Measurements from ENCODE around the gene LPXN. TPM values are rescaled to one million over a fixed set of nuclear protein-coding genes. Genes with fewer than 3 reads are reported as not detected.
A peak's percentile ranks its signal among the peaks of the same experiment; 100 is the strongest.

LPXN gene
- total RNA-seq, 4 donors from 2014 or later = 12.3 to 66.0 (median 18.2) TPM

DNA sequence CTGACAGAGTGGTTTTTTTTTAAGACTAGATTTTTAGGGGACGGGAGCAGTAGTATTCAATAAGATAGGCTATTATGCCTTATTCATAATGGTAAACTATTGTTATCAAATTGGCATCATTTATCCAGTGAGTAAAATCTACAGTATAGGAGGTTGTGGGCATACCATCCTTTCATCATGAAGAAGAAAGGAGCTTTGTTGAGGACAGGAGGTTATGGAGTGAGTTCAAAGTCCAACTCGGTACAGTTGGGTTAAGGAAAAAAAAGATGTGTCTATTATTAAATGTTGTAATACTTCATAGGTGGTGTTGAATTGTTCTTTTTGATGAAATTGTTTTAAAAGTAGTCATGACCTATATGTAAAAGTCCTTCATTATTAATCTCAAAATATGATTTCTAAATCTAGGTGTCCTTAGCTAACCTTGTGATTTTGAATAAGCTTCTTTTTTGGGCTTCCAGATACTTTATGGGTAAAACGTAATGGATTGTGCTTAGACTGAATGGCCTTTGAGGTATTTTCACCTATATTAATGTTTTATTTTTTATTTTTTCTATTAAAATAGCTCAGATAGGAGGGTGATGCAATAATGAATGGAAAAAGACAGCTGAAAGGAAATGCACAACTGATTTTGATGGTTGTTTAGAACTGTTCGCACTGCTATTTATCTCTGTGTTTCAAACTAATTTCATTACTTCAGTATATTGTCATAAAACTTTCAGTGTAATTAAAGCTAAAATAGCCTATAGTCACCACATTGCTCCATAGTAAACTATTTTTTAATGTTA is 31.5 kb upstream of the LPXN start:
- H3K9me3 ChIP-seq = no peaks in the 10 kb centered on the region
- no peak for TF ChIP-seq CTCF (IDR thresholded peaks at IDR 0.05)
- TF ChIP-seq POLR2A (IDR thresholded peaks at IDR 0.05) = no peak

DNA sequence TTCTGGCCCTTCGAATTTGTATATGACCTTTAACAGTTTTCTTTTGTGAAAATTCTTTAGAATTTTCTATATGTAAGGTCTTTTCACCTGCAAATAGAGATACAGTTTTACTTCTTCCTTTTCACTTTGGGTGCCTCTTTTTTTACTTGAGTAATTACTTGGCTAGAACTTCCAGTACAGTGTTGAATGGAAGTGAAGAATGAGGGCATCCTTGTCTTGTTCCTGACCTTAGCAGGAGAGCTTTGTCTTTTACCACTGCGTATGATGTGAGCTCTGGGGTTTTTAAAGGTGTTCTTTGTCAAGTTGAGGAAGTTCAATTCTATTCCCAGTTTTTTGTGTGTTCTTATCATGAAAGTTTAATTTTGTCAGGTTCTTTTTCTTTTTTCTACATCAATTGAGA is 24.9 kb upstream of the LPXN start:
- Histone ChIP-seq H3K4me1 (peaks cover 0 to 25% (median 0%) of the 10 kb centered on the region in 4 donors), H3K36me3 (peaks cover 0 to 6% (median 0%) of the 10 kb centered on the region in 3 donors), H3K9me3 (no peaks in the 10 kb centered on the region), H3K27me3 (no peaks in the 10 kb centered on the region), H3K27ac (no peak overlapping the region), H3K4me3 (no peak overlapping the region)
- TF ChIP-seq CTCF (IDR thresholded peaks at IDR 0.05) (no peak), POLR2A (IDR thresholded peaks at IDR 0.05) (no peak)
- DNase-seq = no peak

More for the DNA sequence above, 31.5 kb upstream of the LPXN start:
- DNase-seq = no peak
- Histone ChIP-seq H3K27ac (no peak overlapping the region), H3K4me1 (peaks cover 0 to 5% (median 2%) of the 10 kb centered on the region in 4 donors), H3K27me3 (no peaks in the 10 kb centered on the region), H3K4me3 (no peak overlapping the region), H3K36me3 (peaks cover 0 to 25% (median 0%) of the 10 kb centered on the region in 3 donors)

- Histone ChIP-seq H3K27me3 (no peaks in the 10 kb centered on the region), H3K36me3 (peaks cover 0 to 6% (median 0%) of the 10 kb centered on the region in 3 donors), H3K27ac (no peak overlapping the region), H3K4me1 (peaks cover 0 to 44% (median 0%) of the 10 kb centered on the region in 4 donors), H3K9me3 (no peaks in the 10 kb centered on the region), H3K4me3 (no peak overlapping the region)
- TF ChIP-seq POLR2A (IDR thresholded peaks at IDR 0.05) (no peak), CTCF (IDR thresholded peaks at IDR 0.05) (no peak)
- no peak for DNase-seq
Observed at GRCh38 chr11:58597486-58598144, 22.0 kb upstream of the LPXN start.

GRCh38 chr11:58596621-58597020 is 21.0 kb upstream of the LPXN start:
- no peak for DNase-seq
- H3K4me1 ChIP-seq = peaks cover 0 to 51% (median 0%) of the 10 kb centered on the region in 4 donors
- no peak overlapping the region for H3K27ac ChIP-seq

GRCh38 chr11:58594826-58595225 is 19.2 kb upstream of the LPXN start:
- H3K4me3 ChIP-seq = no peak overlapping the region
- no peak for DNase-seq
- no peaks in the 10 kb centered on the region for H3K9me3 ChIP-seq
- no peaks in the 10 kb centered on the region for H3K36me3 ChIP-seq
- peaks cover 0 to 51% (median 0%) of the 10 kb centered on the region in 4 donors for H3K4me1 ChIP-seq
- H3K27ac ChIP-seq = peak overlapping the region in 2 of 4 donors; percentile 3 to 13
- no peak for TF ChIP-seq POLR2A (IDR thresholded peaks at IDR 0.05)
- TF ChIP-seq CTCF (IDR thresholded peaks at IDR 0.05) = no peak
- no peaks in the 10 kb centered on the region for H3K27me3 ChIP-seq

More at GRCh38 chr11:58596621-58597020, 21.0 kb upstream of the LPXN start:
- no peak for TF ChIP-seq CTCF (IDR thresholded peaks at IDR 0.05)
- no peak for TF ChIP-seq POLR2A (IDR thresholded peaks at IDR 0.05)
- Histone ChIP-seq H3K9me3 (no peaks in the 10 kb centered on the region), H3K4me3 (no peak overlapping the region), H3K36me3 (no peaks in the 10 kb centered on the region), H3K27me3 (no peaks in the 10 kb centered on the region)

Data from Peyer's patch (tissue), 4 donors.